Measurements from ENCODE around the gene UPK1B. TPM values are rescaled to one million over a fixed set of nuclear protein-coding genes. Genes with fewer than 3 reads are reported as not detected.

UPK1B gene
- 10.1 to 14.7 TPM (median 12.9 TPM) in 5 replicates for total RNA-seq (2022; extraction: Qiagen RNA extraction)

GRCh38 chr3:119173325-119173724, at the start of gene UPK1B:
Gene UPK1B (plus strand): TSS chr3:119173598. CDS start chr3:119186742, 13,144 bp downstream.

DNA sequence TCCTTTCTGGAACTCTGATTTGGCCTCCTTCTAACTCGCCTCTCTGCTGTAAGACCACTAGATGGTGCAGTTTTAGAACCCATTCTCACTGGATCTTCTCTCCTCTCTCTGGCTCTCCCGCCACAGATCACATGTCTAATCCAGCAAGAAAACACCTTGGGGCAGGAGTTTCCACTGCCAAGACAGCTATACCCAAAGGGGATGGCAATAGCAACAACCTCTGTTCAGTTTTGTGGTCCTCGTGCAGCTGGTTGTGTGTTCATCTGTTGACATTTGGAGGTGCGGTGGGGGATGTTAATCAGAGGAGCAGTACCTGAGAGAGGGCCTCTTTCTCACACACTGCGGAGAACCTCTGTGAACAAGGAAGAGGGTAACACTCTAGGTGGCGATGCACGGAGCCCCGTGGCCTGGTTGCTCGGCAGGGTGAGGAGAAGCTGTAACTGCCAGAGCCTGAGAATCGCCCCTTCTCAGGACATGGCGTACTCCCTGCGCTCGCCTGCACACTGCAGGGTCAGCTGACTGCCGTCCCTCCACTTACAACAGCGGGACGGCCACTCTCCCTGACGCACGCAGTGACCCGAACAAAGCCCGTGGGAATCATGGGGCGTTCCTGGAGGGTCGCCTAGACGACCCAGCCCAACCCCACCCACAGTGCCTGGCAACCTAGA, 27.8 kb upstream of the UPK1B start, which contains the start of gene TEX55:
Gene TEX55 (plus strand): TSS at position 666 of the 668 bp plus-strand sequence. CDS start 25 bp downstream, outside the sequence.

DNA sequence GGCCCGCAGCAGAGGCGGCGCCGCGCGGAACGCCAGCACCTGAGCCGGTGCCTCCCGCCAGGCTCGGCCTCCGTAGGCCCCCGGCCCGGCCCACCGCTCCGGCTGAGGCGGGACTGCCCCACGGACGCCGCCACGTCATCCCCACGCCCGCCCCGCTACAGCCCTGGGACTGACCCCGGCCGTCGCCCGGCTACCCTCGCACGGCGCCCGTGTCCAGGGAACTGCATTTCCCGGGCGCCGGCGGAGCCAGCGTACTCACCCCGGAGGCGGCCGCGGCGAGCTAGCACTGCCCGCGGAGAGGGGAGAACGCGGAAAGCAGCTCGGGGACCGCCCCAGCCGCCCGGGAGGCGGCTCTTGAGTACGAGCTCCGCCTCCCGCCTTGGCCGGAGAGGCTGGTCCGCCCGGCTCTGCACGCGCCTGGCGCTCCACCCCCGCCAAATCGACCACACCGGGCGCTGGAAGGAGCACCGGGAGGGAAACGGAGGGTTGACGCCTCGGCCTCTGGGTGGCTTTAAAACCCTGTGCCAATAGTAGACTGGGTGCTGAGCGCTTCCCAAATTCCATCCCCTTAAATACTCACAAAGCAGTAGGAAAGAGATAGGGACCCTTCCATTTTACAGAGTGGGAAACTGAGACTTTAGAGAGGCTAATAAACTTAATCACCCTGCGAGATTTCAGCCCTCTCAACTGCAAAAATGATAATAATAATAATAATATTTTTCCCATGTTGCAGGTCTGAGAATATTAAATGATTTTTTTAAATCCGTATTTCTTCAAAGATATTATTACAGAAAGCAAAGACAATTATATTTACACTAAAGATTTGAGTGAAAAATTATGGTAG, 67.4 kb downstream of the UPK1B start, which contains the start of gene B4GALT4:
Gene B4GALT4 (minus strand): TSS at position 288 of the 844 bp plus-strand sequence. CDS start 10,779 bp downstream, outside the sequence.

Other genes with a start within 250 kb of the UPK1B start
- gene IGSF11, start 138.8 kb upstream of the UPK1B start, total RNA-seq (2022; extraction: Qiagen RNA extraction): 3.0 to 6.1 TPM (median 5.6 TPM) in 5 replicates
- gene TEX55, start 27.4 kb upstream of the UPK1B start, total RNA-seq (2022; extraction: Qiagen RNA extraction): not detected in 5 replicates
- gene B4GALT4, start 67.3 kb downstream of the UPK1B start, total RNA-seq (2022; extraction: Qiagen RNA extraction): 89.0 to 131 TPM (median 115 TPM) in 5 replicates
- gene ARHGAP31, start 120.8 kb downstream of the UPK1B start, total RNA-seq (2022; extraction: Qiagen RNA extraction): 0.93 to 1.9 TPM (median 1.3 TPM) in 5 replicates